Stomach (tissue), 9 donors: ENCODE results near the gene NDOR1. TPM values are rescaled to one million over a fixed set of nuclear protein-coding genes. Genes with fewer than 3 reads are reported as not detected.
A peak's percentile ranks its signal among the peaks of the same experiment; 100 is the strongest.

Experiments
- DNase-seq, 2 donors: peaks; one replicate each; pipeline versions ENCODE4 v3.0.0 to v3.0.0-alpha.2; 2013 to 2019
- H3K27ac ChIP-seq, 5 donors: fragments of 200-600 bp in 4 of 5; sonication (generic) in 4 of 5; one replicate each; pipeline ENCODE4 v1.5.1; 2013 to 2019; ENCODE audit warnings: mild to moderate bottlenecking in 1 of 5, moderate library complexity in 1 of 5
- H3K27me3 ChIP-seq, 3 donors: fragments of 200-600 bp; sonication (generic); one replicate each; pipeline ENCODE4 v1.5.1; 2017 to 2019; ENCODE audit warnings: mixed run types in 1 of 3
- H3K36me3 ChIP-seq, 4 donors: fragments of 200-600 bp; sonication (generic); 1 replicate in 3 of 4; 2 replicates in 1 of 4; pipeline ENCODE4 v1.5.1; 2016 to 2019
- H3K4me1 ChIP-seq, 4 donors: fragments of 200-600 bp; sonication (generic); one replicate each; pipeline ENCODE4 v1.5.1; 2016 to 2019
- H3K4me3 ChIP-seq, 4 donors: fragments of 200-600 bp; sonication (generic) in 3 of 4; one replicate each; pipeline ENCODE4 v1.5.1; 2016 to 2019; ENCODE audit warnings: mild to moderate bottlenecking in 1 of 4
- H3K9me3 ChIP-seq, 4 donors: fragments of 200-600 bp; sonication (generic); one replicate each; pipeline ENCODE4 v1.5.1; 2016 to 2019
- CTCF ChIP-seq, 7 experiments: fragments of 450-650 bp in 4 of 7; fragments of 200-600 bp in 3 of 7; sonication (generic) in 3 of 7; IDR thresholded peaks; one replicate each; pipeline ENCODE4 v1.5.1; 2016 to 2019; ENCODE audit warnings: antibody characterized with exemption in 7 of 7, control low read depth in 2 of 7, mild to moderate bottlenecking in 1 of 7
- EP300 ChIP-seq: sonication (generic); formaldehyde crosslinking; IDR thresholded peaks from one replicate; pipeline ENCODE4 v1.6.1; 2017; ENCODE audit warnings: antibody characterized with exemption
- POLR2A ChIP-seq, 4 donors: fragments of 450-650 bp; IDR thresholded peaks; one replicate each; pipeline ENCODE4 v1.6.1; 2016; ENCODE audit warnings: antibody characterized with exemption in 4 of 4, control low read depth in 2 of 4, mild to moderate bottlenecking in 1 of 4, moderate library complexity in 1 of 4
- POLR2AphosphoS5 ChIP-seq, 3 donors: sonication (generic); formaldehyde crosslinking; IDR thresholded peaks; one replicate each; pipeline ENCODE4 v1.6.1; 2016; ENCODE audit warnings: antibody characterized with exemption in 3 of 3
- WGBS, 5 donors: extraction: QIAGEN DNeasy Blood & Tissue Kit in 3 of 5; methylation state at CpG; one replicate each; pipeline versions ENCODE4 v1.1.5 to v1.1.7; 2013 to 2018; 5-methylcytosine and 5-hydroxymethylcytosine counted together
- intact Hi-C: fragments of 100-400 bp; cut with DNase I; formaldehyde crosslinking; loops from one replicate; pipeline ENCODE4 v1.15.1; 2023; ENCODE audit warnings: low total_unique reads
- polyA plus RNA-seq, 3 donors: library from polyadenylated mRNA; stranded (reverse); fragments of 200-250 nt; gene quantifications; one replicate each; pipeline ENCODE4 v1.2.3, GENCODE V29; 2013
- total RNA-seq, 5 donors: library from RNA; depleted of rRNA; stranded (reverse); fragments of >200 nt; gene quantifications; one replicate each; pipeline versions ENCODE4 v1.1.0 to v1.2.3, GENCODE V29; 2014 to 2016
- donor health status: healthy with polysubstance abuse.
- donor health status: Bipolar disorder and iron deficiency.
- donor health status: healthy.

The NDOR1 gene
- total and polyA plus RNA-seq, 8 donors, result 0.89 to 105 (median 7.9) TPM

DNA sequence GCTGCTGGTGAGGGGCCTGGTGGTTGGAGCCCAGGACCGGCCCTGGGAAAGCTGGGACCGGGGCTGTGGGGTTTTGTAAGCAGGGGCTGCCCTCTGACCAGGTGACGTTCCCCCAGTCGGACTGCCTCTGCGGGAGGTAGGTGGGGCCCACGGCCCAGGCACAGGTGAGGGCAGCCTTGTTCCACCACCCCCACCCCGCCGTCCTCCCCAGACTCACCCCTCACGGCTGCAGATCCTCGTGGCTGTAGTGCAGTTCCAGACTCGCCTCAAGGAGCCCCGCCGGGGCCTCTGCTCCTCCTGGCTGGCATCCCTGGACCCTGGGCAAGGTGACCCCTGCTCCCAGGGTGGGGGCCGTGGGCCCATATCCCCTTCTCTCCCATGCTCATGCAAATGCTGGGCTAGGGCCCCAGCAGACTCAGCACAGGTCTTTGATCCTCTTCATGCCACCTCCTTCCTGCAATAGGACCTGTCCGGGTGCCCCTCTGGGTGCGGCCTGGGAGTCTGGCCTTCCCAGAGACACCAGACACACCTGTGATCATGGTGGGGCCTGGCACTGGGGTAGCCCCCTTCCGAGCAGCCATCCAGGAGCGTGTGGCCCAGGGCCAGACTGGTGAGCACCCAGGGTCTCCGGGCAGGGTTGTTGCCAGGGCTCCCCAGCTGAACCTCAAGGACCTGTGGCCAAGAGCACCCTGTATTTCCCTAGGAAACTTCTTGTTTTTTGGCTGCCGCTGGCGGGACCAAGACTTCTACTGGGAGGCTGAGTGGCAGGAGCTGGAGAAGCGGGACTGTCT, 9.9 kb downstream of the NDOR1 start:
- 92 to 95% (median 94%) methylated on average over 18 to 22 of the region's 22 CpGs for WGBS, 5 donors
- Histone ChIP-seq H3K36me3 (peaks cover 10 to 45% (median 22%) of the 10 kb centered on the region in 4 donors), H3K9me3 (no peaks in the 10 kb centered on the region), H3K27me3 (no peaks in the 10 kb centered on the region), H3K4me1 (peaks cover 14 to 41% (median 39%) of the 10 kb centered on the region in 4 donors), H3K4me3 (no peak overlapping the region), H3K27ac (no peak overlapping the region)
- DNase-seq, result no peak
- intact Hi-C loops, result no loop called here
- TF ChIP-seq CTCF (IDR thresholded peaks at IDR 0.05) (no peak), POLR2AphosphoS5 (IDR thresholded peaks at IDR 0.05) (no peak), POLR2A (IDR thresholded peaks at IDR 0.05) (no peak), EP300 (no peak)

GRCh38 chr9:137216188-137216965, 10.9 kb downstream of the NDOR1 start:
- Histone ChIP-seq H3K27me3 (peaks cover 0 to 5% (median 0%) of the 10 kb centered on the region in 3 donors), H3K4me1 (peaks cover 19 to 51% (median 48%) of the 10 kb centered on the region in 4 donors), H3K27ac (peak overlapping the region; percentile 87 to 91 (median 89)), H3K4me3 (peak overlapping the region in 1 of 4 donors; percentile 45), H3K9me3 (no peaks in the 10 kb centered on the region), H3K36me3 (peaks cover 10 to 42% (median 19%) of the 10 kb centered on the region in 4 donors)
- no peak for TF ChIP-seq CTCF (IDR thresholded peaks at IDR 0.05)
- no peak for TF ChIP-seq POLR2AphosphoS5 (IDR thresholded peaks at IDR 0.05)
- TF ChIP-seq POLR2A (IDR thresholded peaks at IDR 0.05), result no peak
- TF ChIP-seq EP300, result no peak
- DNase-seq, result no peak
- 88 to 95% (median 93%) methylated on average over 18 to 30 of the region's 30 CpGs for WGBS, 5 donors
- intact Hi-C loops, result no loop called here

DNA sequence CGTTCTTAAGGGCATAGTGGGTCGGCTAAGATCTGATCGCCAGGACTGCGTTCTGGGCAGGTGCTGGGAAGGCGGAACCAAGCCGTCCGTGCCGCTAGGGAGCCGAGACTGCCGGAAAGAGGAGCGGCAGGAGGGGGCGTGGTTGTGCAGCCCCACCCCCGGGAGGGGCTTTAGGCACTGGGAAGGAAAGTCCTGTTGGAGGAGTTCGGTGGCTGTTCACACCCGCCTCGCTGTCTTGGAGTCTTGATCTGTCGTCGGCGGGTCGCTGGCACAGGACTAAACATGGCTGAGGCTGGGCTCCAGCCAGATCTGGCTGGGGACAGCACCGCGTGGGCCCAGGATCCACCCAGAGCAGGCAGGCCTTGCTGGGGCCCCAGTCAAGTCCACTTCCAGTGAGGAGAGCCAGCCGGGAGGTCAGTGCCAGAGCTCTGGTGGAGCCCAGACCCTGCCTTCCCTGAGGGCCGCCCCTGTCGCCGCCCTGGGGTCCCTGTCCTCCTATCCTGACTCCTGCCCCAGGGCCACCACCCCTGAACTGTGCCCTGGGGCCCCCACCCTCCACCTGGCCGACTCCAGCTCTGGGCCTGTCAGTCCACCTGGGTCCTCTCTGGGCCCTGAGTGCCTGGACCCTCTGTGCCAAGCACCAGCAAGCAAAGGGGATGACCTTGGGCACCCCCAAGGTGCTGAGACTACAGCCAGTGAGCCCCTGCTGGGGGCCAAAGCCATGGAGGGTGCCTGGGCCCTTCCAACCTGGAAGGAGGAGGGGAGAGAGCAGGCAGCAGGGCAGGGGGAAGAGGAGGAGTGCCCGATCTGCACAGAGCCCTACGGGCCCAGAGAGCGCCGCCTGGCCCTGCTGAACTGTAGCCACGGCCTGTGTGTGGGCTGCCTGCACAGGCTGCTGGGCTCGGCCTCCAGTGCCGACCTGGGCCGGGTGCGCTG, 12.0 kb downstream of the NDOR1 start:
- DNase-seq, result peak; percentile 93 to 95
- peaks cover 0 to 12% (median 0%) of the 10 kb centered on the region in 3 donors for H3K27me3 ChIP-seq
- TF ChIP-seq POLR2AphosphoS5 (IDR thresholded peaks at IDR 0.05) (peak in 2 of 3 donors; percentile 91 to 96), EP300 (no peak), POLR2A (IDR thresholded peaks at IDR 0.05) (peak in 1 of 4 donors; percentile 85), CTCF (IDR thresholded peaks at IDR 0.05) (no peak)
- H3K9me3 ChIP-seq, result no peaks in the 10 kb centered on the region
- 27 to 48% (median 31%) methylated on average over 31 to 36 of the region's 36 CpGs for WGBS, 5 donors
- peaks cover 10 to 41% (median 19%) of the 10 kb centered on the region in 4 donors for H3K36me3 ChIP-seq
- intact Hi-C loops, result no loop called here
- peak overlapping the region; percentile 87 to 91 (median 89) for H3K27ac ChIP-seq
- H3K4me1 ChIP-seq, result peaks cover 27 to 59% (median 56%) of the 10 kb centered on the region in 4 donors
- H3K4me3 ChIP-seq, result peak overlapping the region; percentile 36 to 46 (median 42)
